ENCODE measurements around the gene HIVEP2. TPM values are rescaled to one million over a fixed set of nuclear protein-coding genes. Genes with fewer than 3 reads are reported as not detected.

HIVEP2 gene
- total RNA-seq, 1 experiment from 2014 or later, result 9.1 TPM

- BruUV-seq (replicated peaks), result no TSS peak
- H3K36me3 ChIP-seq (ENCODE audit: low read depth, low read length), result no peaks in the 10 kb centered on the region
- intact Hi-C loops (cut with micrococcal nuclease), result no loop called here
- H3K9me2 ChIP-seq (replicated peaks; ENCODE audit: low read length), result no peaks in the 10 kb centered on the region
- no peaks in the 10 kb centered on the region for H4K20me1 ChIP-seq (ENCODE audit: low read length)
- no peak overlapping the region for H3K4me2 ChIP-seq (ENCODE audit: low read length)
- H3K27me3 ChIP-seq (ENCODE audit: low read length), result no peaks in the 10 kb centered on the region
- ATAC-seq (no peak), DNase-seq (no peak)
- ChIA-PET CTCF (no interaction called here), POLR2A (ENCODE audit: unreplicated experiment) (no interaction called here)
- no peak overlapping the region for H2AFZ ChIP-seq (ENCODE audit: low read length)
- no peaks in the 10 kb centered on the region for H3K79me2 ChIP-seq (ENCODE audit: low read length)
- H3K9ac ChIP-seq (ENCODE audit: low read length), result no peak overlapping the region
- no peaks in the 10 kb centered on the region for H3F3A ChIP-seq (ENCODE audit: low read length, unreplicated experiment)
- H3K9me3 ChIP-seq (ENCODE audit: low read length), result no peaks in the 10 kb centered on the region
- no peak for TF ChIP-seq EZH2phosphoT487 (IDR thresholded peaks at IDR 0.05; ENCODE audit: borderline replicate concordance, low read length)
- TF ChIP-seq CTCF (conservative IDR thresholded peaks at IDR 0.05; ENCODE audit: low read depth, low read length), result no peak
- no peak for TF ChIP-seq EZH2 (IDR thresholded peaks at IDR 0.05; ENCODE audit: low read length, unreplicated experiment)
- no peak overlapping the region for H3K27ac ChIP-seq (ENCODE audit: low read length)
- no peaks in the 10 kb centered on the region for H3K4me1 ChIP-seq (ENCODE audit: insufficient read depth, low read length)
- no peak overlapping the region for H3K4me3 ChIP-seq (ENCODE audit: low read length)
Observed at GRCh38 chr6:142958343-142958742, 13.4 kb upstream of the HIVEP2 start.

GRCh38 chr6:142956726-142957125 lies 11.8 kb upstream of the HIVEP2 start:
- intact Hi-C loops (cut with micrococcal nuclease), result no loop called here
- no peaks in the 10 kb centered on the region for H3K27me3 ChIP-seq (ENCODE audit: low read length)
- no peak overlapping the region for H3K4me3 ChIP-seq (ENCODE audit: low read length)
- H3K9ac ChIP-seq (ENCODE audit: low read length), result no peak overlapping the region
- H3K36me3 ChIP-seq (ENCODE audit: low read depth, low read length), result no peaks in the 10 kb centered on the region
- no peak overlapping the region for H2AFZ ChIP-seq (ENCODE audit: low read length)
- no peak for ATAC-seq
- ChIA-PET CTCF (no interaction called here), POLR2A (ENCODE audit: unreplicated experiment) (no interaction called here)
- no peak overlapping the region for H3K4me2 ChIP-seq (ENCODE audit: low read length)
- no peaks in the 10 kb centered on the region for H3K9me3 ChIP-seq (ENCODE audit: low read length)
- no peaks in the 10 kb centered on the region for H4K20me1 ChIP-seq (ENCODE audit: low read length)
- no peaks in the 10 kb centered on the region for H3K9me2 ChIP-seq (replicated peaks; ENCODE audit: low read length)
- no peaks in the 10 kb centered on the region for H3K4me1 ChIP-seq (ENCODE audit: insufficient read depth, low read length)
- BruUV-seq (replicated peaks), result no TSS peak
- H3F3A ChIP-seq (ENCODE audit: low read length, unreplicated experiment), result no peaks in the 10 kb centered on the region
- no peak for TF ChIP-seq CTCF (conservative IDR thresholded peaks at IDR 0.05; ENCODE audit: low read depth, low read length)
- no peak for TF ChIP-seq EZH2phosphoT487 (IDR thresholded peaks at IDR 0.05; ENCODE audit: borderline replicate concordance, low read length)
- no peak for TF ChIP-seq EZH2 (IDR thresholded peaks at IDR 0.05; ENCODE audit: low read length, unreplicated experiment)
- no peak for DNase-seq
- no peak overlapping the region for H3K27ac ChIP-seq (ENCODE audit: low read length)
- H3K79me2 ChIP-seq (ENCODE audit: low read length), result no peaks in the 10 kb centered on the region

GRCh38 chr6:142954844-142955243 lies 9.9 kb upstream of the HIVEP2 start:
- Histone ChIP-seq H3K27me3 (ENCODE audit: low read length) (no peaks in the 10 kb centered on the region), H3K36me3 (ENCODE audit: low read depth, low read length) (no peaks in the 10 kb centered on the region), H3K4me1 (ENCODE audit: insufficient read depth, low read length) (no peaks in the 10 kb centered on the region), H3K27ac (ENCODE audit: low read length) (no peak overlapping the region), H3K4me3 (ENCODE audit: low read length) (no peak overlapping the region), H4K20me1 (ENCODE audit: low read length) (no peaks in the 10 kb centered on the region), H3K9me3 (ENCODE audit: low read length) (no peaks in the 10 kb centered on the region), H3F3A (ENCODE audit: low read length, unreplicated experiment) (no peaks in the 10 kb centered on the region), H2AFZ (ENCODE audit: low read length) (no peak overlapping the region), H3K79me2 (ENCODE audit: low read length) (no peaks in the 10 kb centered on the region), H3K4me2 (ENCODE audit: low read length) (no peak overlapping the region), H3K9ac (ENCODE audit: low read length) (no peak overlapping the region), H3K9me2 (replicated peaks; ENCODE audit: low read length) (no peaks in the 10 kb centered on the region)
- DNase-seq (no peak), ATAC-seq (no peak)
- ChIA-PET POLR2A (ENCODE audit: unreplicated experiment) (no interaction called here), CTCF (no interaction called here)
- intact Hi-C loops (cut with micrococcal nuclease), result no loop called here
- TF ChIP-seq EZH2 (IDR thresholded peaks at IDR 0.05; ENCODE audit: low read length, unreplicated experiment), result no peak
- no peak for TF ChIP-seq CTCF (conservative IDR thresholded peaks at IDR 0.05; ENCODE audit: low read depth, low read length)
- TF ChIP-seq EZH2phosphoT487 (IDR thresholded peaks at IDR 0.05; ENCODE audit: borderline replicate concordance, low read length), result no peak
- BruUV-seq (replicated peaks), result no TSS peak

Data from PC-3 (cell line).